ENCODE measurements around the gene SMCO3. TPM values are rescaled to one million over a fixed set of nuclear protein-coding genes. Genes with fewer than 3 reads are reported as not detected.

Gene SMCO3
- total RNA-seq, 4 donors from 2014 or later = 0.12 TPM; not detected in 3

DNA sequence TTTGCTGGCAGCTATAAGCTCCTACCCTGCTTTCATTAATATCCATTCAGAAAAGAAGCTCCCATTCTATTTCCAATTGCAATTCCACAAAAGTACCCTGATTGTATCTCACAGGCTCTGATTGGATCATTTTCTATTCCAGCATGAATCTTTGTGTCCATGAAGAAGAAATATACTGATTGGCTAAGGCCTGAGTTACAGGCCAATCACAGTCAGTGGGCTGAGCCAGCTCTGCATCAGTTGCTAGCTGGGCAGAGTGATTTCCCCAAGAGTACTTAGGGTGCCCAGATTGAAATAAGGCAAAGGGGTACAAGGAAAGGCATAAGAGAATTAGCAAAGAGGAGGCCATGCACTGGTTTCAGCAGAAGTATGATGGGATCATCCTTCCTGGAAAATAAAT, 14.9 kb upstream of the SMCO3 start:
- Histone ChIP-seq H3K4me3 (no peak overlapping the region), H3K4me1 (no peaks in the 10 kb centered on the region), H3K9me3 (no peaks in the 10 kb centered on the region), H3K36me3 (no peaks in the 10 kb centered on the region), H3K27me3 (no peaks in the 10 kb centered on the region), H3K27ac (no peak overlapping the region)
- in situ Hi-C loops (cut with MboI; ENCODE audit: low sequenced_read_pairs in 4 of 4) (loop anchor here in 2 of 4 donors (25.0 kb wide), 2 partner anchors 408 to 433 kb away; no protein-coding TSS in a partner anchor), intact Hi-C loops (cut with DNase I; ENCODE audit: low total_unique reads) (no loop called here)
- DNase-seq (no peak), ATAC-seq (no peak)
- TF ChIP-seq POLR2A (IDR thresholded peaks at IDR 0.05) = no peak
- TF ChIP-seq, protein P1, sequence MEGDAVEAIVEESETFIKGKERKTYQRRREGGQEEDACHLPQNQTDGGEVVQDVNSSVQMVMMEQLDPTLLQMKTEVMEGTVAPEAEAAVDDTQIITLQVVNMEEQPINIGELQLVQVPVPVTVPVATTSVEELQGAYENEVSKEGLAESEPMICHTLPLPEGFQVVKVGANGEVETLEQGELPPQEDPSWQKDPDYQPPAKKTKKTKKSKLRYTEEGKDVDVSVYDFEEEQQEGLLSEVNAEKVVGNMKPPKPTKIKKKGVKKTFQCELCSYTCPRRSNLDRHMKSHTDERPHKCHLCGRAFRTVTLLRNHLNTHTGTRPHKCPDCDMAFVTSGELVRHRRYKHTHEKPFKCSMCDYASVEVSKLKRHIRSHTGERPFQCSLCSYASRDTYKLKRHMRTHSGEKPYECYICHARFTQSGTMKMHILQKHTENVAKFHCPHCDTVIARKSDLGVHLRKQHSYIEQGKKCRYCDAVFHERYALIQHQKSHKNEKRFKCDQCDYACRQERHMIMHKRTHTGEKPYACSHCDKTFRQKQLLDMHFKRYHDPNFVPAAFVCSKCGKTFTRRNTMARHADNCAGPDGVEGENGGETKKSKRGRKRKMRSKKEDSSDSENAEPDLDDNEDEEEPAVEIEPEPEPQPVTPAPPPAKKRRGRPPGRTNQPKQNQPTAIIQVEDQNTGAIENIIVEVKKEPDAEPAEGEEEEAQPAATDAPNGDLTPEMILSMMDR (IDR thresholded peaks at IDR 0.05 in 4 of 5, conservative IDR thresholded peaks at IDR 0.05 in 1 of 5) = no peak

DNA sequence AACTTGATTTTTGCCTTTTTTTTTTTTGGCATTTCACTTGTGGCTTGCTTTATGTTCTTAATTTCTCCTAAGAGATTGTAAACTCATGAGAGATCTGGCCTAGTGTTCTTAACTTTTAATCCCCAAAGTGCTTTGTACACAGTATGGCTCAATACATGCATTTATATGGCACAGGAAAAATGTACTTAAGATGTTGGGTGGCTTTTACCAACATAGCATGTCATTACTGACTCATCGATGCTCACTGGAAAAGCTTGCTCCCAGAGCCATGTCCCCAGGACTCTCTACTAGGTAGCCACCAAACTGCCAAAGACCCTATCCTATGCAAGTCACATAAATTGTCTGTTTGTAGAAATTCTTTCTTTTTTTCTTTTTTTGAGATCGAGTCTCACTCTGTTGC, 13.1 kb upstream of the SMCO3 start:
- no peak for ATAC-seq
- Histone ChIP-seq H3K9me3 (no peaks in the 10 kb centered on the region), H3K27me3 (no peaks in the 10 kb centered on the region), H3K27ac (peak overlapping the region in 2 of 4 donors; percentile 9 to 22), H3K4me1 (no peaks in the 10 kb centered on the region), H3K36me3 (no peaks in the 10 kb centered on the region), H3K4me3 (no peak overlapping the region)
- in situ Hi-C loops (cut with MboI; ENCODE audit: low sequenced_read_pairs in 4 of 4) = loop anchor here in 2 of 4 donors (25.0 kb wide), 2 partner anchors 410 to 435 kb away; no protein-coding TSS in a partner anchor
- no peak for TF ChIP-seq POLR2A (IDR thresholded peaks at IDR 0.05)
- TF ChIP-seq, protein P1 (IDR thresholded peaks at IDR 0.05 in 4 of 5, conservative IDR thresholded peaks at IDR 0.05 in 1 of 5) = no peak
- intact Hi-C loops (cut with DNase I; ENCODE audit: low total_unique reads) = no loop called here
- no peak for DNase-seq

DNA sequence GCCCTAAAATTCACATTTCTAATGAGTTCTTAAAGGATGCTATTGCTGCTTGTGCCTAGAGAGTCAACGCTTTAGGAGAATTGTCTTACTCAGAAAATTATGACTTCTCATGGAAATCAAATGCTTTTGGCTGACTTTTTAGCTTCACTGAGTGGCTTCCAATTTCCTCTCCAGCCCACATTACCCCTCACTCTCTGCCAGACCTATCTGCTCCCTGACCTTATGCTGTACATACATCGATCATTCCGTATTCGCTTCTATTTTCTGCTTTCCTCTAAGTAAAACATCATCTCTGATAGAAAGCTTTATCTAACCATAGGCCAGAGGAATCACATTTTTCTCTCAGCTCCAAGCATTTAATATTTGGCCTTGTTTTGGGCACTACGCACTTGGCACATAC, 12.5 kb upstream of the SMCO3 start:
- intact Hi-C loops (cut with DNase I; ENCODE audit: low total_unique reads) (no loop called here), in situ Hi-C loops (cut with MboI; ENCODE audit: low sequenced_read_pairs in 4 of 4) (loop anchor here in 2 of 4 donors (25.0 kb wide), 2 partner anchors 411 to 436 kb away; no protein-coding TSS in a partner anchor)
- TF ChIP-seq POLR2A (IDR thresholded peaks at IDR 0.05) = no peak
- TF ChIP-seq, protein P1 (IDR thresholded peaks at IDR 0.05 in 4 of 5, conservative IDR thresholded peaks at IDR 0.05 in 1 of 5) = no peak
- H3K4me3 ChIP-seq = no peak overlapping the region
- H3K27me3 ChIP-seq = no peaks in the 10 kb centered on the region
- no peak for ATAC-seq
- H3K9me3 ChIP-seq = no peaks in the 10 kb centered on the region
- H3K4me1 ChIP-seq = no peaks in the 10 kb centered on the region
- peak overlapping the region in 3 of 4 donors; percentile 9 to 22 (median 13) for H3K27ac ChIP-seq
- no peaks in the 10 kb centered on the region for H3K36me3 ChIP-seq
- DNase-seq = no peak

DNA sequence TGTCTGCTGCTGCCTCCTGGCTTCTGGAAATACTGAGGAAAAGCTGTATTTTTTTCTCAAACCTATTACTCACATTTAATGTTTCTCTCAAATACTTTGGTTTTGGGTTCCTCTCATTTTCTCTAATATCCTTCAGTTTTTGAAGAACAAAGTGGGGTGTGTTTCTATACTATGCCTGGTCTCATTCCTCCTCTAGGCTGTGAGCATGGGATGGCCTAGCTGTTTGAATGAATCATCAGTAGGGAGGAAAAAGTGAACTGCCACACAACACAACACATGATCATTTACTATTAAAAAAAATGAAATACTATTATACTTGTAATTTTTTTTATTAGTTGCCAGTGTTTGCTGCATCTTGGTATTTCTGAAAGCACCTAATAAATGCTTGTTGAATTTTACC, 11.3 kb upstream of the SMCO3 start:
- in situ Hi-C loops (cut with MboI; ENCODE audit: low sequenced_read_pairs in 4 of 4) = loop anchor here in 2 of 4 donors (25.0 kb wide), 2 partner anchors 412 to 437 kb away; no protein-coding TSS in a partner anchor
- ATAC-seq (no peak), DNase-seq (no peak)
- Histone ChIP-seq H3K27me3 (no peaks in the 10 kb centered on the region), H3K36me3 (no peaks in the 10 kb centered on the region), H3K4me1 (no peaks in the 10 kb centered on the region), H3K9me3 (no peaks in the 10 kb centered on the region), H3K4me3 (no peak overlapping the region), H3K27ac (no peak overlapping the region)
- intact Hi-C loops (cut with DNase I; ENCODE audit: low total_unique reads) = no loop called here
- TF ChIP-seq POLR2A (IDR thresholded peaks at IDR 0.05) = no peak
- TF ChIP-seq, protein P1 (IDR thresholded peaks at IDR 0.05 in 4 of 5, conservative IDR thresholded peaks at IDR 0.05 in 1 of 5) = no peak

Measured in gastrocnemius medialis (tissue), 4 donors.